Peyer's patch (tissue), 4 donors: ENCODE data around the gene SMIM29.

Source experiments
- POLR2A ChIP-seq, 2 donors: fragments of 450-650 bp; IDR thresholded peaks; one replicate each; pipeline ENCODE4 v1.5.1; 2017; ENCODE audit warnings: antibody characterized with exemption in 2 of 2, mild to moderate bottlenecking in 2 of 2, moderate library complexity in 2 of 2
- TF ChIP-seq, protein P1 (sequence below), 6 experiments: fragments of 450-650 bp in 4 of 6; fragments of 200-600 bp in 2 of 6; sonication (generic) in 1 of 6; IDR thresholded peaks; one replicate each; pipeline ENCODE4 v1.5.1; 2017 to 2019; ENCODE audit warnings: antibody characterized with exemption in 6 of 6, mild to moderate bottlenecking in 3 of 6, moderate library complexity in 1 of 6

DNA sequence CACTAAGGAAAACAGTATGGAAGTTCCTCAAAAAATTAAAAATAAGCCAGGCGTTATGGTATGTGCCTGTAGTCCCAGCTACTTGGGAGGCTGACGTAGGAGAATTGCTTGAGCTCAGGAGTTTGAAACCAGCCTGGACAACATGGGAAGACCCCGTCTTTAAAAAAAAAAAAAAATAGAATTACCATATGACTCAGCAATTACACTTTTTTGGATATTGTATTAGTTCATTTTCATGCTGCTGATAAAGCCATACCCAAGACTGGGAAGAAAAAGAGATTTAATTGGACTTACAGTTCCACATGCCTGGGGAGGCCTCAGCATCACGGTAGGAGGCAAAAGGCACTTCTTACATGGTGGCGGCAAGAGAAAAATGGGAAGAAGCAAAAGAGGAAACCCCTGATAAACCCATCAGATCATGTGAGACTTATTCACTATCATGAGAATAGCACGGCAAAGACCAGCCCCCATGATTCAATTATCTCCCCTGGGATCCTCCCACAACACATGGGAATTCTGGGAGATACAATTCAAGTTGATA, 10.8 kb upstream of the SMIM29 start:
- TF ChIP-seq, protein P1, sequence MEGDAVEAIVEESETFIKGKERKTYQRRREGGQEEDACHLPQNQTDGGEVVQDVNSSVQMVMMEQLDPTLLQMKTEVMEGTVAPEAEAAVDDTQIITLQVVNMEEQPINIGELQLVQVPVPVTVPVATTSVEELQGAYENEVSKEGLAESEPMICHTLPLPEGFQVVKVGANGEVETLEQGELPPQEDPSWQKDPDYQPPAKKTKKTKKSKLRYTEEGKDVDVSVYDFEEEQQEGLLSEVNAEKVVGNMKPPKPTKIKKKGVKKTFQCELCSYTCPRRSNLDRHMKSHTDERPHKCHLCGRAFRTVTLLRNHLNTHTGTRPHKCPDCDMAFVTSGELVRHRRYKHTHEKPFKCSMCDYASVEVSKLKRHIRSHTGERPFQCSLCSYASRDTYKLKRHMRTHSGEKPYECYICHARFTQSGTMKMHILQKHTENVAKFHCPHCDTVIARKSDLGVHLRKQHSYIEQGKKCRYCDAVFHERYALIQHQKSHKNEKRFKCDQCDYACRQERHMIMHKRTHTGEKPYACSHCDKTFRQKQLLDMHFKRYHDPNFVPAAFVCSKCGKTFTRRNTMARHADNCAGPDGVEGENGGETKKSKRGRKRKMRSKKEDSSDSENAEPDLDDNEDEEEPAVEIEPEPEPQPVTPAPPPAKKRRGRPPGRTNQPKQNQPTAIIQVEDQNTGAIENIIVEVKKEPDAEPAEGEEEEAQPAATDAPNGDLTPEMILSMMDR (IDR thresholded peaks at IDR 0.05): no peak
- no peak for TF ChIP-seq POLR2A (IDR thresholded peaks at IDR 0.05)
